Putamen (tissue), 1 donor: Measurements from ENCODE around the gene POLR2E.
"Not testable (repeated sequence)": the region's sequence is repeated elsewhere in the genome, so short reads cannot be mapped to it uniquely, and the experiment has no call there.

Experiments
- DNase-seq: peaks from one replicate; pipeline ENCODE4 v3.0.0-alpha.2; 2016; ENCODE audit warnings: low spot score

Gene POLR2E

GRCh38 chr19:1094978-1095701 lies at the start of gene POLR2E:
Gene POLR2E, minus strand, starts transcription at chr19:1095375. Its CDS starts 60 bp downstream, at chr19:1095315.
- peak; percentile 99 for DNase-seq

- no peak for DNase-seq
These were observed 49.6 kb upstream of the POLR2E start for GRCh38 chr19:1144741-1145140.

- no peak for DNase-seq
These were observed 48.7 kb upstream of the POLR2E start for GRCh38 chr19:1143828-1144399.

- no peak for DNase-seq
These were observed 46.8 kb upstream of the POLR2E start for GRCh38 chr19:1141944-1142343.

- no peak for DNase-seq
These were observed 45.3 kb upstream of the POLR2E start for GRCh38 chr19:1140272-1141027.

- no peak for DNase-seq
These were observed 44.0 kb upstream of the POLR2E start for GRCh38 chr19:1139126-1139525.

GRCh38 chr19:1138121-1138520 lies 42.9 kb upstream of the POLR2E start:
- no peak for DNase-seq

- DNase-seq: no peak
These were observed 41.6 kb upstream of the POLR2E start for GRCh38 chr19:1136621-1137317.

GRCh38 chr19:1136201-1136600 lies 41.0 kb upstream of the POLR2E start:
- no peak for DNase-seq

- DNase-seq: no peak
These were observed 40.3 kb upstream of the POLR2E start for GRCh38 chr19:1135454-1135853.

GRCh38 chr19:1134431-1134830 lies 39.3 kb upstream of the POLR2E start:
- DNase-seq: no peak

- DNase-seq: no peak
These were observed 38.3 kb upstream of the POLR2E start for GRCh38 chr19:1133471-1133929.

GRCh38 chr19:1132552-1133383 lies 37.6 kb upstream of the POLR2E start:
- no peak for DNase-seq

- no peak for DNase-seq
These were observed 36.8 kb upstream of the POLR2E start for GRCh38 chr19:1131718-1132551.

GRCh38 chr19:1130771-1131717 lies 35.9 kb upstream of the POLR2E start:
- DNase-seq: no peak

GRCh38 chr19:1129535-1129934 lies 34.4 kb upstream of the POLR2E start:
- DNase-seq: no peak

GRCh38 chr19:1129084-1129483 lies 33.9 kb upstream of the POLR2E start:
- DNase-seq: not testable (repeated sequence)

GRCh38 chr19:1128106-1128505 lies 32.9 kb upstream of the POLR2E start:
- DNase-seq: no peak

GRCh38 chr19:1126984-1127760 lies 32.0 kb upstream of the POLR2E start:
- DNase-seq: no peak
